BLaER1 treated with 17β-estradiol and CSF1 and Interleukin-3, amounts not matched to agents 10 nM and 100 nM (cell line): ENCODE data around the gene DDX25.

Experiments used
- H3K27ac ChIP-seq, 11 experiments: shearing (Covaris generic); formaldehyde crosslinking; 2 replicates each; pipeline ENCODE4 v1.8.1; 2022
- H3K27me3 ChIP-seq, 11 experiments: shearing (Covaris generic); formaldehyde crosslinking; 2 replicates each; pipeline ENCODE4 v1.8.1; 2022
- H3K36me3 ChIP-seq, 11 experiments: shearing (Covaris generic); formaldehyde crosslinking; 2 replicates each; pipeline ENCODE4 v1.8.1; 2022
- H3K4me1 ChIP-seq, 10 experiments: shearing (Covaris generic); formaldehyde crosslinking; 2 replicates each; pipeline ENCODE4 v1.8.1; 2022
- H3K4me2 ChIP-seq, 11 experiments: shearing (Covaris generic); formaldehyde crosslinking; 2 replicates each; pipeline ENCODE4 v1.8.1; 2022
- H3K4me3 ChIP-seq, 10 experiments: shearing (Covaris generic); formaldehyde crosslinking; 2 replicates each; pipeline ENCODE4 v1.8.1; 2022
- H3K9ac ChIP-seq, 11 experiments: shearing (Covaris generic); formaldehyde crosslinking; 2 replicates each; pipeline ENCODE4 v1.8.1; 2022
- H3K9me3 ChIP-seq, 11 experiments: shearing (Covaris generic); formaldehyde crosslinking; replicated peaks in 1 of 11; 2 replicates each; pipeline ENCODE4 v1.8.1; 2022
- H4K20me1 ChIP-seq, 11 experiments: shearing (Covaris generic); formaldehyde crosslinking; 2 replicates each; pipeline ENCODE4 v1.8.1; 2022
- Cebpa-rat ChIP-seq, 11 experiments: shearing (Covaris generic); IDR thresholded peaks; 2 replicates each; pipeline ENCODE4 v1.8.1; 2022

The DDX25 gene

GRCh38 chr11:125945011-125945796 lies 40.9 kb downstream of the DDX25 start:
- H3K9ac ChIP-seq = no peak overlapping the region
- TF ChIP-seq Cebpa-rat (IDR thresholded peaks at IDR 0.05) = no peak
- no peak overlapping the region for H3K4me3 ChIP-seq
- H3K9me3 ChIP-seq = no peaks in the 10 kb centered on the region
- peaks cover 0 to 65% (median 53%) of the 10 kb centered on the region in 10 experiments; a peak in 18 of 20 replicates for H3K4me1 ChIP-seq
- H4K20me1 ChIP-seq = no peaks in the 10 kb centered on the region; a peak in 1 of 22 replicates
- peak overlapping the region in 8 of 11 experiments; percentile 12 to 41 (median 24); a peak in 7 of 22 replicates for H3K4me2 ChIP-seq
- no peaks in the 10 kb centered on the region for H3K36me3 ChIP-seq
- no peaks in the 10 kb centered on the region for H3K27me3 ChIP-seq
- no peak overlapping the region for H3K27ac ChIP-seq

DNA sequence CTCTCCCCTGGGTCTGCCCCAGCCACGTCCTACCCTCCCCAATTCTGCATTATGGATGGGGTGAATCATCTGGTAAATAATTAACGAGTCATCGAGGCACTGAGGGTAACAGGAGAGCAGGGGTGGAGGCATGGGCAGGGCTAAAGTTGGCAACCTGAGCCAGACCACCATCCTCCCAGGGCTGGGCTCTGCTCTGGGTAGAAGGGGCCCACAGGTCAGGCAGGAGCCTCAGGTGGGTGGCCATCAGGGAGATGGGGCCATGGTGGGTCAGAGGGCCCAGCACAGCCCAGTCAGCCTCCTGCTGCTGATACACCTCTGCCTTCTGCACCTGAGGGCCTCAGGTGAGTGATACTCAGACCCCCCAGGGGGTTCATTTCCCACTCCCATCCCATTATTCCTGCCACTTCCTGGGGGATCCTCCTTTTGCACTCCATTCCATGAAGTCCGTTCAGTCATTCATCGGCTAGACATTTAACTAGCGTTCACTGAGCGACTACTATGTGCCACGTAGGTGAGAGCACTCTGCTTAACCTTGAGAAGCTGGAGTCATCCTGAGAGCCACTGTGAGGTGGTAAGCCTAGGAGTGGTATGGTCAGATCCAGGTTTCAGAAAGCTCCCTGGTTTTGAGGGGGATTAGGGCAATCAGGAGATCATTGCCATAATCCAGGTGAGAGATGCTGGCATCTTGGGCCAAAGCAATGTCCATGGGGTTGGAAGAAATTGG lies 41.7 kb downstream of the DDX25 start, which contains the start of gene VSIG10L2:
VSIG10L2 (plus strand) TSS at position 248 of the 724 bp plus-strand sequence; CDS start at position 260, 12 bp downstream.
- no peak within 1 kb of the TSS for H3K9ac ChIP-seq
- no peaks in the 10 kb centered on the region for H3K27me3 ChIP-seq
- no peak for TF ChIP-seq Cebpa-rat (IDR thresholded peaks at IDR 0.05)
- H3K36me3 ChIP-seq = no peaks in the 10 kb centered on the region
- H3K9me3 ChIP-seq = no peaks in the 10 kb centered on the region
- no peak within 1 kb of the TSS for H3K4me3 ChIP-seq
- H3K4me2 ChIP-seq = peak within 1 kb of the TSS in 9 of 11 experiments; percentile 47 to 97 (median 81); a peak in 17 of 22 replicates
- peaks cover 0 to 65% (median 53%) of the 10 kb centered on the region in 10 experiments; a peak in 18 of 20 replicates for H3K4me1 ChIP-seq
- H3K27ac ChIP-seq = no peak within 1 kb of the TSS
- H4K20me1 ChIP-seq = no peaks in the 10 kb centered on the region; a peak in 1 of 22 replicates

- TF ChIP-seq Cebpa-rat (IDR thresholded peaks at IDR 0.05) = no peak
- Histone ChIP-seq H3K4me2 (peak overlapping the region; percentile 16 to 97 (median 76); a peak in 20 of 22 replicates), H3K9ac (peak overlapping the region in 1 of 11 experiments; percentile 46; a peak in 2 of 22 replicates), H3K4me3 (0 out of 20 replicates have a peak overlapping the region, but pooled peaks of 1 of the 10 experiments have one; percentile 28), H3K9me3 (no peaks in the 10 kb centered on the region), H4K20me1 (no peaks in the 10 kb centered on the region; a peak in 1 of 22 replicates), H3K27me3 (no peaks in the 10 kb centered on the region), H3K27ac (peak overlapping the region in 1 of 11 experiments; percentile 44; a peak in 1 of 22 replicates), H3K36me3 (no peaks in the 10 kb centered on the region), H3K4me1 (peaks cover 0 to 58% (median 45%) of the 10 kb centered on the region in 10 experiments; a peak in 18 of 20 replicates)
These were observed 42.6 kb downstream of the DDX25 start for GRCh38 chr11:125946712-125947418.

DNA sequence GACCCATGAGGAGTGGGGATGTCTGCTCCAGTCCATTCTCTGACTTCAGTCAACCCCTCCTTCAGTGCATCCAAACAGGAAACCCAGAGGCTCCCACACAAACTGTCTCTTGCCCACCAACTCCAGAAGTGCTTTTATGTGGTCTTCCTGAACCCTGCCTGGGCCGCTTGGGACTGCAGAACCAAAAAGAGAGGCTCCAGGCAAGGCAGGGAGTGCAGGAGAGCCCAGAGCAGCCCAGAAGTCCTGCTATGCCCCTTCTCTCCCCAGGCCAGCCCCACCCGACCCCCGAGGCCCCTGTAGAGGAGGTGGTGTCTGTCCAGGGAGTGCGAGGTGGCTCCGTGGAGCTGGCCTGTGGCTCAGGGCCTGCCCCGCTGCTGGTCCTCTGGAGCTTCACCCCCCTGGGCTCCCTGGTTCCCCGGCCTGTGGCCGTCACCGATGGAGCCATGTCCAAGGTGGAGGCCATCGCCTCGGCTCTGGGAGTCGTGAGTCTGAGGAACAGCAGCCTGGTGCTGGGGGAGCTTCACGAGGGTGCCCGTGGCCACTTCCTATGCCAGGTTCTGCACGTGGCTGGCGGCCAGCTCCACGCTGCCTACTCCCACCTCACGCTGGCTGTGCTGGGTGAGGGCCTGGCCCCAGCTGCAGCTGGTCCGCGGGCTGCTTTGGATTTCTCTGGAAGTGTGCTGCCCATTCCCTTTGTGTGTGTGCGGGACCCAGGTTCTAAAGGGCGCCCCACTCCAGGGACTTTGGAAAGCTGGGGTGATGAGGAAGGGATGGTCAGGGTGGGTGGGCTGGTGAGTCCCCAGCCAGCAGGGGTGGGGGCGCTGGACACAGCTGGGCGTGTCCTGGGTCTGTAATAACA lies 43.3 kb downstream of the DDX25 start:
- H3K4me1 ChIP-seq = peaks cover 0 to 50% (median 37%) of the 10 kb centered on the region in 10 experiments; a peak in 18 of 20 replicates
- no peaks in the 10 kb centered on the region for H3K27me3 ChIP-seq
- H3K9me3 ChIP-seq = no peaks in the 10 kb centered on the region
- peak overlapping the region in 1 of 10 experiments; percentile 28; a peak in 1 of 20 replicates for H3K4me3 ChIP-seq
- TF ChIP-seq Cebpa-rat (IDR thresholded peaks at IDR 0.05) = no peak
- H3K9ac ChIP-seq = peak overlapping the region in 3 of 11 experiments; percentile 13 to 46 (median 44); a peak in 6 of 22 replicates
- no peaks in the 10 kb centered on the region for H3K36me3 ChIP-seq
- H4K20me1 ChIP-seq = no peaks in the 10 kb centered on the region; a peak in 1 of 22 replicates
- H3K4me2 ChIP-seq = peak overlapping the region; percentile 16 to 97 (median 76); a peak in 20 of 22 replicates
- H3K27ac ChIP-seq = peak overlapping the region in 4 of 11 experiments; percentile 35 to 54 (median 47); a peak in 8 of 22 replicates

DNA sequence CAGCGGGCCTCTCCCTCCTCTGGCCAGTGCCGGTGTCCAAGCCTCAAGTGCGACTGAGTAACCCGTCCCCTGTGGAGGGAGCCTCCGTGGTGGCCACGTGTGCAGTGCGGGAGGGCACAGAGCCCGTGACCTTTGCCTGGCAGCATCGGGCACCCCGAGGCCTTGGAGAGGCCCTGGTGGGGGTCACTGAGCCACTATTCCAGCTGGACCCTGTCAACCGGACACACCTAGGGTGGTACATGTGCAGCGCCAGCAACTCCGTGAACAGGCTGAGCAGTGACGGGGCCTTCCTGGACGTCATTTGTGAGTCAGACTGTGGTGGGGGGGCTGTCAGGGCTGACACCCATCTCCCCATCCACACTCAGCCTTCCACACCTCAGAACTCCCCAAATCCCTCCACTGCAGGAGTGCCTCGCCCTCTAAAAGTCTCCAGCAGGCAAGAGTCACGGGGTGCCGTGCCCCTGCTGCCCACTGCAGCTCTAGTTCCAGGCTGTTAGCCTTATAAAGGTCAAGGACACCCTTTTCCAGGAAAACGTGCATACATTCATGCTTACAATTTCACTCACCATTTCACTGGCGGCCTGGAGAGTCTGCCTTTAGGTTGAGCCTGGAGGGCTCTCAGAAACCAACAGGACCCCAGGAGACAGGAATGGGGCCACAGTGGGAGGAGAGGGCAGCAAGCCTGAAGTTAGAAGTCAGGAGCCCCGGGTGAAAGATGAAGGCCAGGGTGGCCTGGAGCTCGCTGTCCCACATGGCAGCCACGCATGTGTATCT lies 44.2 kb downstream of the DDX25 start:
- Histone ChIP-seq H3K4me1 (peaks cover 0 to 43% (median 30%) of the 10 kb centered on the region in 10 experiments; a peak in 18 of 20 replicates), H3K4me2 (peak overlapping the region in 8 of 11 experiments; percentile 57 to 97 (median 82); a peak in 15 of 22 replicates), H3K36me3 (no peaks in the 10 kb centered on the region)

DNA sequence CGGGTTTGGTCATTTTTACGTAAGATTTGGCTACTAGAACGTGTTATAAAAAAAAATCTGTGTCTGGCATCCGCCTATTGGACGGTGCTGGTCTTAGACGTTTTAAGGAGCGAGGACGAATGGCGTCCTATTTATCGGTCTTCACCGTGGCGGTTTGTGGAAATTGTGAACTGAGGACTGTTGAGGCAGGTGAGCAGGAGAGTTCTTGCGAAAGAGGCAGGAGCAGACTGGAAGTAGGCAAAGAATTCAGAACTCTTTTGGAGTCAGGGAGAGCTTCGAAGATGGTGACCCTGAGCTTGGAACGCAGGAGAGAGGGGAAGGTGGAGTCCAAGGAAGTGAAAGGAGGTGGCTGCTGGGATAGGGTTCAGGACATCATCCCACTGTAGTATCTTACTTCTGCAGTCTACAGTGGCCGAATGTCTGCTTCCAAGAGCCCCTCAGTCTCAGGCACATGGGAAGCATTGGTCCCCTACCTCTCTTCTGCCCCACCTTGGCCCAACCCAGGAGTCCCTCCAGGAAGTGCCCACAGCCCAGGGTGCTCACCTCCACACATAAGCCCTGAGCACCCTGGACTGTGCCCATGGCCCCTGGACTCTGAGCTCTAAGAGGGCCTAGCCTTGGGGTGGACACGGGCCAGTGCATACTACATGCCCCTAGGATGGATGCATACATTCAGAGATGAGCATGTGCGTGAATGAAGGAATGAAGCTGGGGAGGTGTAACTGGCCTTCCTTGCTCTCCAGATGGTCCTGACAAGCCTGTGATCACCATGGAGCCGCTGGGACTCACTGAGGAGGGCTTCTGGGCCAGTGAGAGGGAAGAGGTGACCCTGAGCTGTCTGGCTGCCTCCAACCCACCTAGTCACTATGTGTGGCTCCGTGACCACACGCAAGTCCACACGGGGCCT lies 45.2 kb downstream of the DDX25 start:
- H4K20me1 ChIP-seq = no peaks in the 10 kb centered on the region; a peak in 1 of 22 replicates
- no peak overlapping the region for H3K27ac ChIP-seq
- no peaks in the 10 kb centered on the region for H3K36me3 ChIP-seq
- TF ChIP-seq Cebpa-rat (IDR thresholded peaks at IDR 0.05) = peak in 1 of 11 experiments; percentile 28; a peak in 1 of 22 replicates
- H3K9ac ChIP-seq = no peak overlapping the region
- H3K4me3 ChIP-seq = no peak overlapping the region
- peaks cover 0 to 43% (median 30%) of the 10 kb centered on the region in 10 experiments; a peak in 18 of 20 replicates for H3K4me1 ChIP-seq
- no peaks in the 10 kb centered on the region for H3K27me3 ChIP-seq
- H3K9me3 ChIP-seq = no peaks in the 10 kb centered on the region
- H3K4me2 ChIP-seq = no peak overlapping the region

More for the DNA sequence above, 44.2 kb downstream of the DDX25 start:
- no peak overlapping the region for H3K27ac ChIP-seq
- no peak for TF ChIP-seq Cebpa-rat (IDR thresholded peaks at IDR 0.05)
- no peaks in the 10 kb centered on the region; a peak in 1 of 22 replicates for H4K20me1 ChIP-seq
- H3K9ac ChIP-seq = no peak overlapping the region
- H3K9me3 ChIP-seq = no peaks in the 10 kb centered on the region
- no peaks in the 10 kb centered on the region for H3K27me3 ChIP-seq
- H3K4me3 ChIP-seq = no peak overlapping the region

DNA sequence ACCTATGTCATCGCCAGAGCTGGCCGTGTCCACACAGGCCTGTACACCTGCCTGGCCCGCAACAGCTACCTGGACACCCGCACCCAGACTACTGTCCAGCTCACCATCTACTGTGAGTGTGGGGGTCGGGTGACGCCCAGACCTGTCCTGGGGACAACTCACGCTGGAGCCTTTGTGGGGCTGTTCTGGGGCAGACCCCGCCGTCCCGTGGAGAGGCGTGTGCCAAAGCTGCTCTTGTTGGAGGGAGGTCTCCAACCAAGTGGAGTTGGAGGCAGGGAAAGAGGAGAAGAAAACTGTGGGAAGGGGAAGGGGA lies 45.8 kb downstream of the DDX25 start:
- Histone ChIP-seq H3K27ac (no peak overlapping the region), H3K9me3 (no peaks in the 10 kb centered on the region), H3K4me1 (peaks cover 0 to 43% (median 30%) of the 10 kb centered on the region in 10 experiments; a peak in 18 of 20 replicates), H3K4me3 (no peak overlapping the region), H3K27me3 (no peaks in the 10 kb centered on the region), H3K9ac (no peak overlapping the region), H3K4me2 (no peak overlapping the region), H3K36me3 (no peaks in the 10 kb centered on the region), H4K20me1 (no peaks in the 10 kb centered on the region)
- no peak for TF ChIP-seq Cebpa-rat (IDR thresholded peaks at IDR 0.05)
